Esophagus muscularis mucosa (tissue), 4 donors: ENCODE data around the gene ZNF503. TPM values are rescaled to one million over a fixed set of nuclear protein-coding genes. Genes with fewer than 3 reads are reported as not detected.
A peak's percentile ranks its signal among the peaks of the same experiment; 100 is the strongest.

Source experiments
- DNase-seq: peaks from one replicate; pipeline ENCODE4 v3.0.0-alpha.2; 2017; ENCODE audit errors: extremely low spot score
- H3K27ac ChIP-seq, 4 donors: fragments of 200-600 bp; sonication (generic); replicated peaks in 1 of 4; 1 replicate in 3 of 4; 2 replicates in 1 of 4; pipeline ENCODE4 v1.5.1; 2016 to 2019; ENCODE audit warnings: mild to moderate bottlenecking in 1 of 4
- H3K27me3 ChIP-seq, 4 donors: fragments of 200-600 bp; sonication (generic); one replicate each; pipeline versions ENCODE4 v1.5.1 to v1.6.0; 2016 to 2019
- H3K36me3 ChIP-seq, 4 donors: fragments of 200-600 bp; sonication (generic); one replicate each; pipeline ENCODE4 v1.5.1; 2016 to 2019
- H3K4me1 ChIP-seq, 4 donors: fragments of 200-600 bp; sonication (generic); one replicate each; pipeline ENCODE4 v1.5.1; 2016 to 2019
- H3K4me3 ChIP-seq, 4 donors: fragments of 200-600 bp; sonication (generic); 1 replicate in 2 of 4; 2 replicates in 2 of 4; pipeline ENCODE4 v1.5.1; 2016 to 2019; ENCODE audit warnings: mild to moderate bottlenecking in 4 of 4, moderate library complexity in 1 of 4
- H3K9me3 ChIP-seq, 4 donors: fragments of 200-600 bp; sonication (generic); 1 replicate in 3 of 4; 2 replicates in 1 of 4; pipeline ENCODE4 v1.5.1; 2016 to 2019
- POLR2A ChIP-seq: fragments of 450-650 bp; IDR thresholded peaks from one replicate; pipeline ENCODE4 v1.6.1; 2017; ENCODE audit warnings: antibody characterized with exemption, moderate library complexity, mild to moderate bottlenecking, low read depth
- POLR2AphosphoS5 ChIP-seq, 2 donors: sonication (generic); formaldehyde crosslinking; IDR thresholded peaks; one replicate each; pipeline ENCODE4 v1.6.1; 2017; ENCODE audit warnings: antibody characterized with exemption in 2 of 2
- WGBS: methylation state at CpG from one replicate; pipeline ENCODE4 v1.1.5; 2018; 5-methylcytosine and 5-hydroxymethylcytosine counted together
- intact Hi-C: fragments of 100-400 bp; cut with DNase I; formaldehyde crosslinking; loops from one replicate; pipeline ENCODE4 v1.15.1; 2023
- total RNA-seq, 4 donors: library from RNA; depleted of rRNA; stranded (reverse); fragments of >200 nt; gene quantifications; one replicate each; pipeline versions ENCODE4 v1.1.0 to v1.2.1, GENCODE V29; 2016
- TF ChIP-seq, protein P1 (sequence below), 3 experiments: fragments of 200-600 bp in 2 of 3; fragments of 450-650 bp in 1 of 3; sonication (generic) in 2 of 3; IDR thresholded peaks; one replicate each; pipeline ENCODE4 v1.5.1; 2017 to 2019; ENCODE audit warnings: antibody characterized with exemption in 3 of 3, mild to moderate bottlenecking in 2 of 3, moderate library complexity in 1 of 3

The ZNF503 gene
- total RNA-seq, 4 donors from 2014 or later = 21.2 to 101 (median 65.1) TPM

DNA sequence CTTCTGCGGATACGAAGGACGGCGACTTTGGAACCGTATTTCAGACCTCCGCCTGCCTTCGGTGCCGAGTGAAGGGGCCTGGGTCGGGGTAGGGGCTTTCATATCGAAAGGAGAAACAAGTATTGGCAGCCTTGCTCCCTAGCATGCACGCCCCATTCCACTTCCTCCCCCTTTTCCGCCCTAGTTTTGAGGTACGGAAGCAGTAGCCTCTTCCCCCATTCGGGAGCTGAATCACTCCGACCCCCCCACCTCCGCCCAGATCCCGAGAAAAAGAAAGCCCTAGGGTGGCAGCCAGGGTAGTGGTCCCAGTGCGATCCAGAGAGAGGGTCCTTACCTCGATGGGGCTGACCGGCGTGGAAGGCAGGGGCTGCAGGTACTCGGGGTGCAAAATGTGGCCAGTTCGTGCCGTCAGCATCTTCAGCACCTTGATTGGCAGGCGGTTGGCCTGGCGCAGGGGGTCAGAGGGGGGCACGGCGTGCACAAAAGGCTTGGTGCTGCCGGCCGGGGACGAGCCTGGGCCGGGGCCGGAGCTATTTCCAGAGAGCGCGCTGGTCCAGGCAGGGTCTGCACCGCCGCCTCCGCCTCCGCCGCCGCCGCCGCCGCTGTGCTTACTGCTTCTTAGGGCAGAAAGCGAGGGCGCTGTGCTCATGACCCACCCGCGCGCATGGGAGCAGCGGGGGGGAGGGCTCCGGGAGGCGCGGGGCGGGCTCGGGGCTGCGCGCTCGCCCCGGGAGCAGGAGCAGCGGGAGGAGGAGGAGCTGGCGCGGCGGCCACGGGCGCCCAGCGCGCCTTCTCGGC, 594 bp downstream of the ZNF503 start:
- DNase-seq = no peak
- under 1% methylated on average over 23 of the region's 68 CpGs for WGBS
- Histone ChIP-seq H3K9me3 (no peaks in the 10 kb centered on the region), H3K36me3 (peaks cover 12 to 18% (median 13%) of the 10 kb centered on the region in 4 donors), H3K27me3 (peaks cover 0 to 11% (median 0%) of the 10 kb centered on the region in 4 donors), H3K4me3 (peak overlapping the region; percentile 86 to 100 (median 96)), H3K4me1 (peaks cover 22 to 52% (median 42%) of the 10 kb centered on the region in 4 donors), H3K27ac (peak overlapping the region; percentile 99 to 100 (median 100))
- intact Hi-C loops = loop anchor here (2.0 to 10.0 kb wide), 5 partner anchors 216 to 901 kb away; no protein-coding TSS in a partner anchor
- TF ChIP-seq, protein P1, sequence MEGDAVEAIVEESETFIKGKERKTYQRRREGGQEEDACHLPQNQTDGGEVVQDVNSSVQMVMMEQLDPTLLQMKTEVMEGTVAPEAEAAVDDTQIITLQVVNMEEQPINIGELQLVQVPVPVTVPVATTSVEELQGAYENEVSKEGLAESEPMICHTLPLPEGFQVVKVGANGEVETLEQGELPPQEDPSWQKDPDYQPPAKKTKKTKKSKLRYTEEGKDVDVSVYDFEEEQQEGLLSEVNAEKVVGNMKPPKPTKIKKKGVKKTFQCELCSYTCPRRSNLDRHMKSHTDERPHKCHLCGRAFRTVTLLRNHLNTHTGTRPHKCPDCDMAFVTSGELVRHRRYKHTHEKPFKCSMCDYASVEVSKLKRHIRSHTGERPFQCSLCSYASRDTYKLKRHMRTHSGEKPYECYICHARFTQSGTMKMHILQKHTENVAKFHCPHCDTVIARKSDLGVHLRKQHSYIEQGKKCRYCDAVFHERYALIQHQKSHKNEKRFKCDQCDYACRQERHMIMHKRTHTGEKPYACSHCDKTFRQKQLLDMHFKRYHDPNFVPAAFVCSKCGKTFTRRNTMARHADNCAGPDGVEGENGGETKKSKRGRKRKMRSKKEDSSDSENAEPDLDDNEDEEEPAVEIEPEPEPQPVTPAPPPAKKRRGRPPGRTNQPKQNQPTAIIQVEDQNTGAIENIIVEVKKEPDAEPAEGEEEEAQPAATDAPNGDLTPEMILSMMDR (IDR thresholded peaks at IDR 0.05) = peak in 1 of 3 experiments; percentile 1
- TF ChIP-seq POLR2AphosphoS5 (IDR thresholded peaks at IDR 0.05) = no peak

DNA sequence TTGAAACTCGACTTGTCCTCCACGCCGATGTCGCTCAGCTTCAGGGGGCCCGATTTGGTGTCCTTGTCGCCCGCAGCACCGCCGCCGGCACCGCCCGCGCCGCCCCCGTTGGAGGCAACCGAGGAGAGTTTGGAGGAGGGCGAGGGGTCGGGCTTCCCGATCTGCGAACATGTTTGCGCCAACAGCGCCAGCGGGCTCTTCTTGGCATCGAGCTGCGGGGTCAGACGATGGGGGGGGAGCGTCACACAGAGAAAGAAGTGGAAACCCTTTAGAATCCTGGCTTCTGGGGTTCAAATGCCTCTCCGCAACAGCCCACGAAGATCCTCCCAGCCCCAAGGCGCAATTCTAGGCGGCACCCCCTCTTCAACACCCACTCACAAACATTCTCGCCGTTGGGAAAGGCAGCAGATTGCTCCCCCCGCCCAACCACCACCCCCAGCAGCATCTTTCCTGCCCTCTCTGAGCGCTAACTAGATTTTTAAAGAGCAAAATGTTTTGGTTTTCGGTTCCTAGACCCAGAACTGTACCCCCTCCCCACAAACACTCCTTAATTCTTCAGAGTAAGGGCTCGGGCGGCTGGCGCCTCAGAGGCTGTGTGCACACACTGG, 1.3 kb downstream of the ZNF503 start:
- Histone ChIP-seq H3K4me3 (peak overlapping the region; percentile 86 to 100 (median 96)), H3K36me3 (peaks cover 12 to 18% (median 13%) of the 10 kb centered on the region in 4 donors), H3K27me3 (peaks cover 0 to 6% (median 0%) of the 10 kb centered on the region in 4 donors), H3K27ac (peak overlapping the region; percentile 99 to 100 (median 100)), H3K9me3 (no peaks in the 10 kb centered on the region), H3K4me1 (peaks cover 23 to 52% (median 42%) of the 10 kb centered on the region in 4 donors)
- no peak for DNase-seq
- intact Hi-C loops = loop anchor here (2.0 to 10.0 kb wide), 5 partner anchors 217 to 902 kb away; no protein-coding TSS in a partner anchor
- 1% methylated on average over 13 of the region's 39 CpGs for WGBS
- TF ChIP-seq, protein P1 (IDR thresholded peaks at IDR 0.05) = no peak
- TF ChIP-seq POLR2AphosphoS5 (IDR thresholded peaks at IDR 0.05) = peak in 1 of 2 donors; percentile 46

DNA sequence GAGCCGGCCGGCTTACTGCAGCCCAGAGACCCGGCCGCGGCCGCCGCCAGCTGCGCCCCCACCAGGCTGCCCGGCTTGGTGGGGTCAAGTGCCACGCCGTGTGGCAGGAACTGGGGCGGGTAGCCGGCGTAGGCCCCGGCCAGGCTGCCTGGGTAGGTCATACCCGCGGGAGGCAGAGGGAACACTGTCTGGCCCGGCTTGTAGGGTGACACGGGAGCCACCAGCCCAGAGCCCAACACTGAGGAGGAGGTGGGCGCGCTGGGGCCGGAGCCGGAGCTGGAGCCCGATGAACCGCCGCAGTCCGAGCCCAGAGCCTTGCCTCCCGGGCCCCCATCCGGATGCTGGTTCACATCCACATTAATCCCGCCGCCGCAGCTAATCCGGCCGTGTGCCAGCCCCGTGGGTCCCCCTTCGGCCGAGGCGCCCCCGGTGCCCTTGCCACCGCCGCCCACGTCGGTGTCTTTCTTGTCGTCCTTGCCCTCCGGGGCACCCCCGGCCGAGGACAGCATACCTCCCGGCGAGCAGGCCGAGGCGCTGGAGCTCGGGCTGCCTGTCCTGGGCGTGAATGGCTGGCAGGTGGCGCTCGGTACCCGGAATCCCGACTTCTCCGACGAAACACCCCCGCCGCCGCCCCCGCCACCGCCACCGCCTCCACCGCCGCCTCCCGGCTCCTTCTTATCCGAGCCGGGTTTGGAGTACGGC, 2.0 kb downstream of the ZNF503 start:
- intact Hi-C loops = loop anchor here (2.0 to 10.0 kb wide), 6 partner anchors 218 to 903 kb away; no protein-coding TSS in a partner anchor
- WGBS = 15% methylated on average over 8 of the region's 71 CpGs
- H3K27me3 ChIP-seq = no peaks in the 10 kb centered on the region

DNA sequence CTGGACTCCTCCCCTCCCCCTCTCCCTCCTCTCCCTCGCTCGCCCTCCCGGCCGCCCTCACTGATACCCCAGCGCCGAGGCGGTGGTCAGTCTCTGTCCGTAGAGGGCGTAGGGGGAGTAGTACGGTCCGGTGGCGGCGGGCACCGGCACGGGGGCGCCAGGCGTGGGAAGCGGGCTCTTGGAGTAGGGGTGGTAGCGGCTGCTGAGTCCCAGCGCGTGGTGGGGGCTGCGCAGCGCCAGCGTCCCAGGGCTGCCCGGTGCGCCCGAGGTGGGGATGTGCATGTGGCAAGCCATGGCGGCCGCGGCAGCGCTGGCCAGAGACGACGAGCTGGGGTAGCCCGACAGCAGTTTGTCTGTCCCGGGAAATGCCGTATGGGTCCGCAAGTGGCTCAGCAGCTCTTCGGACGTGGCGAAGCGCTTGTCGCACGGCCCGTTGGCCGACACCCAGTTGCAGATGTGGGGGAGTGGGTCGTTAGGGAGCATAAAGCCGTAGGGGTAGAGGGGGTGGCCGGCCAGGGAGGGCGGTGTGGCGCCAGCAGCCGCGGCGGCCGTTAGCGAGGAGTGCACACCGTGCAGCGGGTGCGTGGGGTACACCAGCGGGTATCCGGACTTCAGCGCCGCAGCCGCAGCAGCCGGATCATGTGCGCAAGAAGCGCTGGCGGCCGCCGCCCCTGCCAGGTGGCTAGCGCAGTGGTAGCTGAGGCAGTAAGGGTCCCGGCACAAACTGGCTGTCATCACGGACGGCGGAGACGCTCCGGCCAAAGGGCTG, 2.7 kb downstream of the ZNF503 start:
- TF ChIP-seq POLR2A = no peak
- peak in 1 of 2 donors; percentile 49 for TF ChIP-seq POLR2AphosphoS5 (IDR thresholded peaks at IDR 0.05)
- no peaks in the 10 kb centered on the region for H3K9me3 ChIP-seq
- peak overlapping the region; percentile 86 to 100 (median 96) for H3K4me3 ChIP-seq
- H3K27ac ChIP-seq = peak overlapping the region; percentile 99 to 100 (median 100)
- DNase-seq = no peak
- H3K4me1 ChIP-seq = peaks cover 13 to 52% (median 40%) of the 10 kb centered on the region in 4 donors
- intact Hi-C loops = loop anchor here (5.0 kb wide), 1 partner anchor 263 kb away; no protein-coding TSS in a partner anchor
- 44% methylated on average over 52 of the region's 76 CpGs for WGBS
- H3K27me3 ChIP-seq = no peaks in the 10 kb centered on the region
- peaks cover 12 to 18% (median 15%) of the 10 kb centered on the region in 4 donors for H3K36me3 ChIP-seq

More for the DNA sequence above, 2.0 kb downstream of the ZNF503 start:
- TF ChIP-seq POLR2A = no peak
- TF ChIP-seq, protein P1 (IDR thresholded peaks at IDR 0.05) = peak; percentile 37 to 70 (median 61)
- TF ChIP-seq POLR2AphosphoS5 (IDR thresholded peaks at IDR 0.05) = peak in 1 of 2 donors; percentile 25
- no peak for DNase-seq
- peak overlapping the region; percentile 86 to 100 (median 96) for H3K4me3 ChIP-seq
- peaks cover 12 to 18% (median 13%) of the 10 kb centered on the region in 4 donors for H3K36me3 ChIP-seq
- no peaks in the 10 kb centered on the region for H3K9me3 ChIP-seq
- H3K27ac ChIP-seq = peak overlapping the region; percentile 99 to 100 (median 100)
- peaks cover 19 to 52% (median 42%) of the 10 kb centered on the region in 4 donors for H3K4me1 ChIP-seq
